HG03135 (cell line): ENCODE measurements around the gene FGF19.

ENCODE experiments used
- ATAC-seq: cut with Tn5 transposase; IDR thresholded peaks from one replicate; pipeline ENCODE4 v1.9.1; 2021; ENCODE audit warnings: mild to moderate bottlenecking, moderate library complexity; ENCODE audit not compliant: unreplicated experiment

FGF19 gene

GRCh38 chr11:69671734-69672465, 31.9 kb downstream of the FGF19 start:
- ATAC-seq, result no peak

GRCh38 chr11:69670158-69670845, 33.5 kb downstream of the FGF19 start:
- ATAC-seq, result no peak

DNA sequence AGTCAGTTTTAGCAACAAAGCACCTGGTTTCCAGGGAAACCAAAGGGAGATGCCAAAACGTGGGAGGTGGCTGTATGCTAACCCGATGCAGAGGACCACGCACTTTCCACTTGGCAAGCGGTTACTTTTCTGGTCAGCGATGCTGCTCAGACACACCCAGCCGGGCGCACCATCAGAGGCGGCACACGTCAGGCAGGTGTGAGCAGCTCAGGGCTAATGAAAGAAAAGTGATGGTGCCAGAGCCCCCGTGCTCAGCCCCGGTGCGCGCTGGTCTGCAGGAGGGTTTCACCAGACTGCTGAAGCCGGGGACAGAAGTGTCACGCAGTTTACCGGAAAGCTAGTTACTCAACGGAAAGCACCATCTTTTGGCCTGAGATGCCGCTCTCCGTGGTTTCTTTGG, 34.3 kb downstream of the FGF19 start:
- no peak for ATAC-seq

GRCh38 chr11:69667619-69668604, 35.9 kb downstream of the FGF19 start:
- ATAC-seq, result no peak

GRCh38 chr11:69666752-69667536, 36.9 kb downstream of the FGF19 start:
- no peak for ATAC-seq

- no peak for ATAC-seq
These were observed 37.6 kb downstream of the FGF19 start for GRCh38 chr11:69666261-69666660.

DNA sequence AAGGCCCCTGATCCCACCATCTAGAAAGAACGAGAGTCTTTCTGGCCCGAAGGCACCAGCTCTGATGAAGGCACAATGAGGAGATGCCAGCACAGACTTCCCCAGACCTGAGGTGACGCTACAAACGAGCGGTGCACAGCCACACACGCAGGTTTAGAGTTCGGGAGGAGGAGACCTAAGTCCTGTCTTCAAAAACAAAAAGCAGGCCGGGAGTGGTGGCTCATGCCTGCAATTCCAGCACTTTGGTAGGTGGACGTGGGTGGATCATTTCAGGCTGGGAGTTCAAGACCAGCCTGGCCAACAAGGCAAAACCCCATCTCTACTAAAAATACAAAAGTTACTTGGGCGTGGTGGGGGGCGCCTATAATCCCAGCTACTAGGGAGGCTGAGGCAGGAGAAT, 38.2 kb downstream of the FGF19 start:
- no peak for ATAC-seq

GRCh38 chr11:69664901-69665300, 38.9 kb downstream of the FGF19 start:
- ATAC-seq, result no peak

- ATAC-seq, result no peak
These were observed 39.6 kb downstream of the FGF19 start for GRCh38 chr11:69664103-69664775.

- ATAC-seq, result no peak
These were observed 40.5 kb downstream of the FGF19 start for GRCh38 chr11:69663326-69663725.

DNA sequence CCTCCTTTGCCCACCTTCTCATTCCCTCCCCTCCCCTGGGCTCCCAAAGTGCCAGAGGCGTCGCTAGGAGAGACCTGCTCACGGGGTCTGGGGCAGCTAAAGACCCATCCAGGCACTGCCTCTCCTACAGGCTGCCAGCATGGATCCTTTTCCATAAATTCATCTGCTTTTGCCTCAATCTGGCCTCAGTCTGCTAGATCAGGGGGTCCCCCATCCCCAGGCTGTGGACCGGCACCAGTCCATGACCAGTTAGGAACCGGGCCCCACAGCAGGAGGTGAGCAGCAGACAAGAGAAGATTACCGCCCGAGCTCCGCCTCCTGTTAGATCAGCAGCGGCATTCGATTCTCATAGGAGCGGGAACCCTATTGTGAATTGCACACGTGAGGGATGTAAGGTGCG, 41.0 kb downstream of the FGF19 start:
- ATAC-seq, result no peak

DNA sequence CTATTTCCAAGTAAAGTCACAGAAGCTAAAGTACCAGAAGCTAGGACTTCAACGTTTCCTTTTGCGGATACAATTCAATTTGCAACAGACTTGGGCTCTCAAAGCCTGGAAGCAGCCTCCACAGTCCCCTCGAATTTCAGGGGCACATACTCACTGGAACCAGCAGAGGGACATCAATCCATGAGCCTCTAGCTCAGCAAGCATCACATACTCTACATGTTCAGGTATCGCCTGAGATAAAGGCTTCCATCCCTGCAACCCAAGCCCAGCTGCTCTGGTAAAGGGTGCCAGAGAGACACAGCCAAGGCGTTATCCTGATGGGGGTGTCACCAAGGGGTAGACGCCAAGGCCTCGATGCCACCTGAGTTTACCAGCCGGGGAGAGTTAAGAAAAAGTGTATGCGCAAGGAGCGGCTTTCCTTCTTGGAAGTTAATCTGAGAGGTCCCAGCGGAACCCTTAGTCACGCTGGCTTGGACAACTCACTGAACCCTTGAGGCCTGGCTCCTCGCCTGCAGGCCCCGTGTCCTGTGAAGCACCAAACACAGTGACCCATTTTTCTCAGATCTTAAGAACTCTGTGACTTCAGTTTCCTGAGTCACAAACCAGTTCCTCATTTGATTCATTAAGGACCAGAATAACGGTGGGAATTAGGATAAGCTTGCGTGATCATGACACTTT, 41.7 kb downstream of the FGF19 start:
- no peak for ATAC-seq

DNA sequence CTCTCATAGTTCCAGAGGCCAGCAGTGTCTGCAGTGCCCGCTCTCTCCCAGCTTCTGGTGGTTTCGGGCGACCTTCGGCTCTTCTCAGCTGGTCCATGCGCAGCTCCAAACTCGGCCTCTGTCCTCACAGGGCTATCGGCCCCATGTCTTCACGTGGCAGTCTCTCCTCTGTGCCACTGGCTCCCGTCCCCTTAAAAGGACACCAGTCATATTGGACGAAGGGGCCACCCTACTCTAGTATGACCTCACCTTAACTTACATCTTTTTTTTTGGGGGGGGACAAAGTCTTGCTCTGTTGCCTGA, 42.5 kb downstream of the FGF19 start:
- no peak for ATAC-seq

GRCh38 chr11:69660001-69660500, 43.8 kb downstream of the FGF19 start:
- ATAC-seq, result no peak

GRCh38 chr11:69659591-69659990, 44.2 kb downstream of the FGF19 start:
- no peak for ATAC-seq

GRCh38 chr11:69658626-69659450, 45.0 kb downstream of the FGF19 start:
- ATAC-seq, result no peak

- no peak for ATAC-seq
These were observed 45.8 kb downstream of the FGF19 start for GRCh38 chr11:69657911-69658625.

- ATAC-seq, result no peak
These were observed 46.3 kb downstream of the FGF19 start for GRCh38 chr11:69657456-69657910.
